GM19468 (cell line): ENCODE results near the gene YY1.
A peak's percentile ranks its signal among the peaks of the same experiment; 100 is the strongest.
"Not testable (repeated sequence)": the region's sequence is repeated elsewhere in the genome, so short reads cannot be mapped to it uniquely, and the experiment has no call there.

ENCODE experiments used
- ATAC-seq: cut with Tn5 transposase; IDR thresholded peaks from one replicate; pipeline ENCODE4 v1.9.1; 2021; ENCODE audit warnings: mild to moderate bottlenecking, moderate library complexity, moderate number of reproducible peaks; ENCODE audit not compliant: unreplicated experiment; ENCODE audit errors: extremely low read depth

YY1 gene

DNA sequence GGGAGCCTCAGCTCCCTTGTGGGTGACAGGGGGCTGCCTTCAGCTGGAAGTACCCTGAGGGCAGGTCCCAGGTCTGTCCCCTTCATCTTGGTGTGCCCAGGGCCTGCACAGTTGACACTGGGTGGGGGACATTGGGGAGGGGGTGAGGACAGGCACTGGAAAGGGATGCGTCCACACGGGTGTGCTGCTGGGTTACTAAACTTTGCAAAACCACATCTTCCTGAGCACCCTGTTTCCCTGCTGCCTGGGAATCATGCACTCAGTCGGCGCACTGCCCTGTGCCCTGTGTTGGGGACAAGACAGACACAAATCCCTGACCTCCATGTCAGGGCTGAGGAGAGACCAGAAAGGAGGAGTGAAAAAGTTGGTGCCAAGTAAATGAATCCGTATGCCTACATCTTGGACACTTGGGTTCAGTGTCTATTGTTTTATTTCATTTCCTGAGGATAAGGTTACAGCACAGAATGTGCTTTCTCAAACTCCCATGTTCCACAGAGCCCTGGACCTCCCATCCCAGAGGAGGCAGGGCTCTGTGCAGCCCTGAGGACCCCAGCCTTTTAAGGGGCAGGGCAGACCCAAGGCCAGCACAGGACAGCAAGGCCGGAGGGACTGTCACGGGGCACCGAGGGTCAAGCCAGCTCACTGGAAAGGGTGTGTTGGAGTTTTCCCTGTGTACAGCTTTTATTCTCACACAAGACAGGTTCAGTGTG lies 70.2 kb downstream of the YY1 start:
- no peak for ATAC-seq

DNA sequence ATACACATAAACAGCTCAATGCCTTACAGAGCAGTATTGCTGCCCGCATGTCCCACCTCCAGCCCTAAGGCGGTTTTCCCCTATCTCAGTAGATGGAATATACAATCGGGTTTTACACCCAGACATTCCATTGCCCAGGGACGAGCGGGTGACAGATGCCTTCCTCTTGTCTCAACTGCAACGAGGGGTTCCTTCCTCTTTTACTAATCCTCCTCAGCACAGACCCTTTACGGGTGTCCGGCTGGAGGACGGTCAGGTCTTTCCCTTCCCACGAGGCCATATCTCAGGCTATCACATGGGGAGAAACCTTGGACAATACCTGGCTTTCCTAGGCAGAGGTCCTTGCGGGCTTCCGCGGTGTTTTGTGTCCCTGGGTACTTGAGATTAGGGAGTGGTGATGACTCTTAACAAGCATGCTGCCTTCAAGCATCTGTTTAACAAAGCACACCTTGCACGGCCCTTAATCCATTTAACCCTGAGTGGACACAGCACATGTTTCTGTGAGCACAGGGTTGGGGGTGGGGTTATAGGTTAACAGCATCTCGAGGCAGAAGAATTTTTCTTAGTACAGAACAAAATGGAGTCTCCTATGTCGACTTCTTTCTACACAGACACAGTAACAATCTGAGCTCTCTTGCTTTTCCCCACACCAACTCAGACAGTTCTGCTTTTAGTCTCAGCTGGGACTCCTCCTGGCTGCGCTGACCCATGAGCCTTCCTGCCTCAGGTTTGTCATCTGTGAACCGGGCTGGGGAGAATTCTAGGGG lies 73.3 kb downstream of the YY1 start:
- not testable (repeated sequence) for ATAC-seq

DNA sequence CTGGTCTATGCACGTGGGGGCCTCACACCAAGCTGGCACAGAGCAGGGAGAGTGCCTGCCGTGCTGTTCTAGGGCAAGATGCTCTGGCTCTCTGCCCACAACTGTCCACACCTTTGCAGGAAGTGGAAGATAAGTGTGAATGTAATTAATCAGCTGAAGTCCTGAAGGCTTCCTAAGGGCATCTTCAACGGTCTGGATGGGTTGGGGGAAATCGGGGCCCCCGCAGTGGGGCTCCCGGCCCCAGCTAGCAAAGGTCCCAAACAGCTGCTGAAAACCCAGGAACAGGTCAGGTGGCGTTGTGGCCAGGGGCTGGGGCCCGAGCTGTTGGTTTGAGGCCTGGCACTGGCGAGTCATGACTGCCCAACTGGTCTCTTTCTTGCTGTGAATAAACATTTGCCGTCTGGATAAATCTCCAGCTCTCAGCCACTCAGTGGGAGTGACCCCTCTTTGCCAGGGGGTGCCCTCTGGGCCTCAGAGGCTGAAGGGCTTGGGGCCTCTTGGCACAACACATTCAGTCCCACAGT lies 74.0 kb downstream of the YY1 start:
- no peak for ATAC-seq

DNA sequence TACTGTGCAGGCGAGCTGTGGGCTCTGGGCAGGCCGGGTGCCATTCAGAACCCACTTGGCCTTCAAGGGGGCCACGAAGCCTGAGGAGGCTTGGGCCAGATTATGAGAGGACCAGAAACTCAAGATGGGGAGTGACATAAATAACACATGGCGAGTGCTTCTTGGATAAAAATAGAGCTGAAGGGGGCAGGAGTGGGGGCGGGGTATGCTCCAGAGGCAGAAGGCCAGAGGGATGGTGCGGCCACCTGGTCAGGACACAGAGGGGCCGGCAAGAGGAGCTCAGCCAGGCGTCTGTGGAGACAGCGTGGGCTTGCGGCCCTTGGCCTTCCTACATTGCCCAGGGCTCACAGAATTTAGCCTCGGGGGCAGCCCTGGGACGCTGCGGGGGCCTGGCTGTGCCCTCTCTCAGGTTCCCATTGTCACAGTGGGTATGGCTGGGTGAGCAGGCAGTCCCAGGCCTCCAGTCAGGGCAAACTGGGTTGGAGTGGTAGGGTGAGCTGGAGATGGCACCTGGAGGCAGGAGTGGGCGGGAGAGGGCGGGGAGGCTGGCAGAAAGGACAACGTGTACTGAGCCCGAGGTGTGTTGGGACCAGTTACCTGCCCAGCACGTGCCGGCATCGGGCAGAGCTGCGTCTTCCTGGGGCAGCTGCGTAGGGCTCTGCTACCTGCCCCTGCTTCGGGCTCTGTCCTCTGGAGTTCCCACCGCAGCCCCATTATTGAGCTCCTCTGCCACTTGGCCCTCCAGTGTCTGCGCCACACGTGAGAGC lies 74.7 kb downstream of the YY1 start:
- ATAC-seq = no peak

DNA sequence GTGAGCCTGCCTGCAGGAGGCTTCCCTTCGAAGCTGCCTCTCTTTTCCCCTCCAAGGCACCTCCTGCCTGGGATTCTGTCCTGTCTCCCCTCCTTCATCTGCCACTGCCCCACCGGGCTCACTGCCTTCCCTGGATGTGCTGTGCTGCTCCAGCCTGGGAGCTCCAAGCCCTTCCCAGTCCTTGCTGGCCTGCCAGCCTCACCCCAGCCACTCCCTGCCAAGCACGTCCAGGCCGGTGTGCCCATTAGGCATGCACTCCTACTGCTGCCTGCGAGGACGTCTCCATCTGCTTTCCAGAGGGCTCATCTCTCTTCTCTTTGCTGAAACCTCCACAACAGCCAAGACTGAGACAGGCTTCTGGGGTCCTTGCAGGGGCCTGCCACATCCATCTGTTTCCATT lies 75.8 kb downstream of the YY1 start:
- ATAC-seq = no peak

DNA sequence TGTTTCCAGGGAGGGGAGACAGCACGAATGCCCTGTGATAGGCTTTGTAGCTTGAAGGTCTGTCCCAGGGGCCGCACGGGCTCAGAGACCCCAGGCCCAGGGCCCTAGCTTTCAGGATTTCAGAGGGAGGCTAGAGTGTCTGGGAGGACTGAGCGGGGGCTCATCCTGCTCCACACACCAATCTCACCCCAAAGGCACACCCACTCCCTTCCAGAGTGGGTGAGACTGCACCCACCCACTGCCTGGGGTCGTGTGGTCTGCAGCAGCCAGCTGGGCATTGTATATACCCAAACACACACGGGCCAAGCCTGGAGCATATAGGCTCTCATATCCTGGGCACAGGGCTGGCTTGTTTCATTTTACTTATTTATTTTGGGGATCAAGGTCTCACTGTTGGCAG lies 78.4 kb downstream of the YY1 start:
- ATAC-seq = no peak

DNA sequence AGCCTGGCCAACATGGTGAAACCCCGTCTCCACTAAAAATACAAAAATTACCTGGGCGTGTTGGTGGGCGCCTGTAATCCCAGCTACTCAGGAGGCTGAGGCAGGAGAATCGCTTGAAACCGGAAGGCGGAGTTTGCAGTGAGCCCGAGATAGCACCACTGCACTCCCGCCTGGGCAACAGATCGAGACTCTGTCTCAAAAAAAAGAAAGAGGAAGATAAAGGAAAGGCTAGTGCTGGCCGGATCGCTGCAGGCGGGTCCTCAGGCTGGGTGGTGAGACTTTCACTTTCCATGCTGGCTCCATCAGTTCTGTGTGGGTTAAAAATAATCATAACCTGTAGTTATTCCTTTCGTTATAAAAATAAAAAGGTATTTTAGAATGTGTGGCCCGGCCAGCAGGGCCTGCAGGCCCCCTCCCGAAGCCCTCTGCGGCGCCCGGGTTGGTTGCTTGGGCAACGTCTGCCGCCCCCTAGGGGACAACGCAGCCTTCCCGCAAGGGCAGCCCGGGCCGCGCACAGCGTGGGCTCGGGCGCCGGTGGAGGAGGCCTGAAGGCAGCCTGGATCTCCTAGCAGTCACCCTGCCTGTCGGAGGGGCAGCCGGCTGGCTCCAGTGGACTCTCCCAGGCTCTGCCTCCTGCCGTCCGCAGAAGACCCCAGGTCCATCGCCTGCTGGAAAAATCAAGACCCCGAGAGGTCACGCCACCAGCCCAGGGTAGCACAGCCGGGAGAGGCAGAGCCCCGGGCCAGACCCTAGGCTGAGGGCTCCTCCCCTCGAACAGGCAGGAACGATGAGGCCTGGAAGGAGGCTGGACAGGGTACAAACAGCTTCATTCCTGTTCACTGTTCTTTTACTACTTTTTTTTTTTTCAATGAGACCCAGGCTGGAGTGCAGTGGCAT lies 79.2 kb downstream of the YY1 start:
- peak; percentile 68 for ATAC-seq

DNA sequence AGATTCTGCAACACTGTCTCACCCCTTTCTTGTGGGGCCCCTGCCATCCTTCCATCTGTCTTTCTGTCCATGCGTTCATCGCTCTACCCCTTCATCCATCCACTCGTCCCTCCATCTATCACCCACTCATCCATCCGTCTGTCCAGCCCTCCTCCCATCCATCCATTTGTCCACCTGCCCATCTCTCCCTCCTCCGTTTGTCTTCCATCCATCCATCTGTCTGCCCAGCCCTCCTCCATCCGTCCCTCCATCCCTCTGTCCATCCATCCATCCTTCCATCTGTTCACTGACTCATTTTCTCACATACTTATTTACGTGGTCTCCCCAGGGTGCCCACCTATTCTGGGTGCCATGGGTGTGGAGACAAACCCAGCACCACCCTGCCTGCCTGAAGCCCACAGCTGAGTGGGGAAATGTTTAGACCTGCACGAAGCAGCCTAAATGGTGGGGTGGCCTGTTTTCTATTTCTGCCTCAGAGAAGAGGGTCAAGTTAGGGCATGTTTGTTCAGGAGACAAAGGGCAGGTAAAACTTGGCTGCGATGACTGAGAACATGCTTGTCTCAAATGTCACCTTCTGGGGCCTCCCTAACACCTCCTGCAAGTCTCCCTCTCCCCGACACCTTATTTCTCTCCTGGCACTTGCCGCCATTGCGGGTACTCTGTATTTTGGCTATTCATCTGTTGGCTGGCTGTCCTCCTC lies 81.4 kb downstream of the YY1 start:
- no peak for ATAC-seq

DNA sequence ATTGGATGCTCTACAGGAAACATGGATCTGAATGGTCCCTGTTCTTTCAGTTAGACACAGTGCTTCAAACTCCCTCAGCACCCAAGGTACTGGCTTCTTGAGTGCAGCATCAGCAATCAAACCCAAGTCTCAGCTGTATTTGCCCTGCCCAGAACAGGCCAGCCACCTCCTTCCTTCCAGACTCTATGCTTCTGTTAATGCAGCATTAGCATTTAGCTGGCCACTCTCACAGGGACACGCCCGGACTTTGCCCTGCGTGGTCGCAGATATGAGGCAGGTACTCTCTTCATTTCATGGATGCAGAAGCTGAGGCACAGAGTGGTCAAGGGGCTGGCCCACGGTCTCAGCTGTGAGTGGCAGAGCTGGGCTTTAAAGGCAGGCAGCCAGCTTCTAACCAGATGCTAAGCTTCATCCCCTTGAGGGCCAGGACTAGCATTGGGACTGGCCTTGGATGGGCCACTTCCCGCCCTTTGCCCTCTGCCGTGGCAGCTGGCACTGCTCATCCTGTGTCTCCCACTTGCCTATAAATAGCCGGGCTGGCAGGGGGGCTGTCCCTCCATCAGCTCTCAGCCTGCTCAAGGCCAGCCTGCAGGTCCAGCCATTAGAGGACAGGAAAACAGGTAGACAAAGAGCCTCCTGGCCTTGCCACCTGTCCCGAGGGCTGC lies 82.7 kb downstream of the YY1 start:
- ATAC-seq = no peak

DNA sequence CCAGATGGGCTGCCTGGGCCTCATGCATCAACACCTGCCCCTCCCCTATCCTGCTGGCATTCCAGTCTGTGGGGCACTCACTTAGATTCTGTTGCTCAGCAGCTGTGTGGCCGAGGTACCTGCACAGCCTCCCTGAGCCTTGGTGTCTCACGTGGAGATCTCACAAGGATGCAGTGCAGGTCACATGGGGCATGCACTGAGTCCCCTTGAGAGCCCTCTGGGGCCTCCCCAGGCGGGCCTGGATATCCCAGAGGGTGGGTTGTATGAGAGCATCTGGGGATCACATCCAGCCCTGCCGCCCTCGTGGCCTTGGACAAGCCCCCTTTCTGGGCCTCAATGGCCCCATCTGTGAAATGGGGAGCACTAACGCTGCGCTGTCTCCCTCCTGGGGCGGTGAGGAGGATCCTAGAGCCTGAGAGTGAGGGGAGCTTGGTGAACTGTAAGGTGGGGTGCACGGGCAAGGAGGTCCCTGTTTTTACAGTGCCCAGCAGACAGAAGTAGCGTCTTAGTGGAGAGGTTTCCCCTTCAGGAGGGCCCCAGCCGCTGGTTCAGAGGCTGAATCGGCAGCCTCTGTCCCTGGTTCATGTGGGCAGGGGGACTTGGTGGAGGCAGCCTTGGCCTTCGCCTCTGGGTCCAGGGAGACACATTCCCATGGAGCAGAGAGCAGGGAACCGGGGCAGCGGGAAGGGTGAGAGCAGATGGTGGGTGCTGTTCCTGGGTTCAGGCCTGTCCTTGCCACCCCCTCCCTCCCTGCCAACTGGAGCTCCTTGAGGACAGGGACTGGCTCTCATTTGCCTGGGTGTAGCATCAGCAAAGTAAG lies 83.4 kb downstream of the YY1 start:
- ATAC-seq = no peak

DNA sequence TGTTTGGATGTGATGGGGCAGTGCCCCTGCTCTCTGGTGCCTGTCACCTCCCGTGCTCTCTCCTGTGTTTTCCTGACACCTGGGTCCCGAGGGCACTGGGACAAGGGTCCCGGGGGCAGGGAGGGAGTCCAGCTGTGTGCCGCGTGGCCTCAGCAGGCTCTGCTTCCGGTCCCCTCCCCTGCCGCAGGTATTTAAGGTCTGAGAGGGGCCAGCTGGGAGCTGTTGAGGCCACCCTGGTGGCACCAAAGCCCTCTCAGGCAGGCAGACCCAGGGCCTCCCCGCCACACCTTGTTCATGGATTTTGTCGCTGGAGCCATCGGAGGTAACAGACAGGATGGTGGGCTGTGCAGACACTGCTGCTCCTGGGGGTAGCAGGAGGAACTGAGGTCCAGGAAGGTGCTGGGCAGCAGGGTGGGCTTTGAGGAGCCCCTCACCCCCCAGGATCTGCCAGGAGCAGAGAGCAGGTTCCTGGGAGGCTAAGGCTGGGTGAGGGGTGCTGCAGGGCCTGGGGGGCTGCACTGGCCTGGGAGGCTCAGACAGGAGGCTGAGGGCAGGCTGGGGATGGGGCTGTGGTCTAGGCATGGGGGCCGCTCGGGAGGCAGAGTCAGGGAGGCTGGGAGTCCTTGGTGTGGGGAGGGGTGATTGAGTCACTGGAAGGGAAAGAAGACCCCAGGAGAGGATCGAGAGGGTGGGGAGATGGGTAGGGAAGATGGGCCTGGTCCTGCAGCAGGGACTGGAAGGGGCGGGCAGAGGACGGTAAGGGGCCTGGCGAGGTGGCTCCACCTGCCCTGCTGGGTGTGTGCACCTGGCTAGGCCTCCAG lies 84.4 kb downstream of the YY1 start, which contains the start of gene SLC25A47:
TSS of gene SLC25A47 (plus strand) at position 219 of the 821 bp plus-strand sequence. CDS start at position 295, 76 bp downstream.
- ATAC-seq = no peak

DNA sequence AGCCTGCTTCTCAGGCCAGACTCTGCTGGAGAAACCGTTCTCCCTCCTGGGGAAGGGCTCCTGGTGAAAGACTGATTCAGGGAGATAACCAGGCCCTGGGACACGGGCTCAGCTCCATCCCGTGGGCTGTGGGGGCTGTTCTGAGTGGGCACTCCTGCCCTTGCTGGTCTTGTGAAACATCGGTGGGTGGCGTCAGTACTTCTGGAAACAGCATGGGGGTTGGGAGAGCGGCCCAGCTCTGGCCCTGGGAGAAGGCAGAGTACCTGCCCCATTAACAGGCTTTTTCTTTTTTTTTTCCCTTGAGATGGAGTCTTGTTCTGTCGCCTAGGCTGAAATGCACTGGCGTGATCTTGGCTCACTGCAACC lies 85.0 kb downstream of the YY1 start:
- no peak for ATAC-seq

DNA sequence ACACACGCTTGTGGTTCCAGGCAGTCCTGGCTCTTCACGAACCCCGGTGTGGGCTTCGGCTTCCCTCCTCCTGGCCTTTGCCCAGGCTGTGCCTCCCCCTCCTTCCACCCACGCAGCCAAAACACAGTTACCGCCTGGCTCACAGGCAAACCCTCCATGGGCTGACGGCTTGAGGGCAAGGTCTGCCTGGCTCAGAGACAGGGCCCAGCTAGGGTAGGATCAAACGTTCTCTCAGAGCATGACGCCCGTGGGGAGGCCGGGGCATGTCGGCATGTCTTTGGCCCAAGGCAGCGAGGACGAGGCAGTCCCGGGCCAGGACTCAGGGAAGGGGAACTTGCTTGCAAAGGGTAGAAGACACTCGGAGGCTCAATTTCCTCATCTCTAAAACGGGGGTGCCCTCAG lies 86.3 kb downstream of the YY1 start:
- ATAC-seq = no peak

DNA sequence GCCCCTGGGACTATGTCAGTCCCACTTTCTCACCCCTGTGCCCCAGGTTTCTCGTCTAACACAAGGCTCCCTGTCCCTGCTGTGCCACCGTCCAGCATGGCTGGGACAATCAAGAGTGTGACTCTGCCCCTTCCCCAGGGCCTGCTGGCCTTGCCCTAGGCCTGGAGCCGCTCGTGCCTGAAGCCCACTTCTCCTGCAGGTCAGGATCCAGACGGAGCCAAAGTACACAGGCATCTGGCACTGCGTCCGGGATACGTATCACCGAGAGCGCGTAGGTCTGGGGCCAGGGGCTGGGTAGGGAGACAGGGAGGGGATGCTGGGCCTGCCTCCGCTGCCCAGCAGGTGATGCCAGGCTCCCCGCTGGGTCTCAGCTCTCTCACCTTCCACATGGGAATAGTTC lies 87.0 kb downstream of the YY1 start:
- ATAC-seq = no peak

DNA sequence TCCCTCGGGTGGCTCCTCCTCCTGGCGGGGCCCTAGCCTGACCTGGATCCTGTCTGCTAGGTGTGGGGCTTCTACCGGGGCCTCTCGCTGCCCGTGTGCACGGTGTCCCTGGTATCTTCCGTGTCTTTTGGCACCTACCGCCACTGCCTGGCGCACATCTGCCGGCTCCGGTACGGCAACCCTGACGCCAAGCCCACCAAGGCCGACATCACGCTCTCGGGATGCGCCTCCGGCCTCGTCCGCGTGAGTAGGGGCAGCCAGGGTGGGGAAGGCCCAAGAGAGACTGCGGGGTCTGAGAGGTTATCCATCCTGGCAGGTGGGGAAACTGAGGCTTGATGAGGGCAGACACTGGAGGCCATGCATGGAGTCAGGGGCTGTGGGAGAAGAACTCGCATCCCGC lies 88.2 kb downstream of the YY1 start:
- no peak for ATAC-seq

DNA sequence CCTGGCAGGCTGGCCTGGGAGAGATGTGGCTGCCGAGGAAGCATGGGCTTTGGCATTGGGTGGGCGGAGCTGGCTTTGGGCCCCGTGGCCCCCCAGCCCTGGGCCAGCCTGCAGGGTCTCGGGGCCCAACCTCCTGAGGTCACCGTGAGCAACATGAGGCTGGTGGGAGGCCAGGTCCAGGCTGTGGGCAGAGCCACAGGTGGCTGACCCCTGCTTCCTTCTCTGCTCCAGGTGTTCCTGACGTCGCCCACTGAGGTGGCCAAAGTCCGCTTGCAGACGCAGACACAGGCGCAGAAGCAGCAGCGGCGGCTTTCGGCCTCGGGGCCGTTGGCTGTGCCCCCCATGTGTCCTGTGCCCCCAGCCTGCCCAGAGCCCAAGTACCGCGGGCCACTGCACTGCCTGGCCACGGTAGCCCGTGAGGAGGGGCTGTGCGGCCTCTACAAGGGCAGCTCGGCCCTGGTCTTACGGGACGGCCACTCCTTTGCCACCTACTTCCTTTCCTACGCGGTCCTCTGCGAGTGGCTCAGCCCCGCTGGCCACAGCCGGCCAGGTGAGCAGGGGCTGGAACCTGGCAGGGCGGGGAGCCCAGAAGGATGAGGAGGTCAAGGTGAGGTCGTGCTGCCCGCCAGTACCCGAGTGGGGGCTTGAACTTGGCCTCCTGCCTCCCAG lies 89.7 kb downstream of the YY1 start:
- ATAC-seq = no peak
